ENCODE results near the gene MED9.

Gene MED9

GRCh38 chr17:17498606-17499301, 22.0 kb downstream of the MED9 start:
- H2AFZ ChIP-seq (ENCODE audit: low read length) = no peak overlapping the region
- H3K79me2 ChIP-seq (ENCODE audit: insufficient read depth, low read length) = no peaks in the 10 kb centered on the region
- no peak overlapping the region for H3K27ac ChIP-seq (ENCODE audit: low read depth, low read length, poor library complexity, severe bottlenecking)
- H3K4me3 ChIP-seq (ENCODE audit: low read depth, low read length, poor library complexity, severe bottlenecking) = no peak overlapping the region
- no peaks in the 10 kb centered on the region; the same call in 1 of the 2 replicates for H3K36me3 ChIP-seq (ENCODE audit: insufficient read depth, low read length)
- H3K9ac ChIP-seq (ENCODE audit: low read length) = no peak overlapping the region
- no peaks in the 10 kb centered on the region for H3K27me3 ChIP-seq (ENCODE audit: insufficient read depth, low read length)
- no peak for TF ChIP-seq EZH2 (IDR thresholded peaks at IDR 0.05; ENCODE audit: borderline replicate concordance, low read length)
- no peak for TF ChIP-seq CTCF (IDR thresholded peaks at IDR 0.05; ENCODE audit: low read length)
- peaks cover 3% of the 10 kb centered on the region for H3K4me1 ChIP-seq (ENCODE audit: insufficient read depth, low read length, severe bottlenecking)
- no peaks in the 10 kb centered on the region for H3F3A ChIP-seq (ENCODE audit: insufficient read depth, low read length)
- no peaks in the 10 kb centered on the region for H3K9me2 ChIP-seq (ENCODE audit: low read depth, low read length)
- H3K4me2 ChIP-seq (ENCODE audit: low read length) = no peak overlapping the region
- no peaks in the 10 kb centered on the region for H3K9me3 ChIP-seq (ENCODE audit: low read length)
- H4K20me1 ChIP-seq (ENCODE audit: insufficient read depth, low read length) = no peaks in the 10 kb centered on the region

- no peaks in the 10 kb centered on the region for H4K20me1 ChIP-seq (ENCODE audit: insufficient read depth, low read length)
- H2AFZ ChIP-seq (ENCODE audit: low read length) = no peak overlapping the region
- no peak overlapping the region for H3K27ac ChIP-seq (ENCODE audit: low read depth, low read length, poor library complexity, severe bottlenecking)
- H3K9me3 ChIP-seq (ENCODE audit: low read length) = no peaks in the 10 kb centered on the region
- H3K36me3 ChIP-seq (ENCODE audit: insufficient read depth, low read length) = no peaks in the 10 kb centered on the region; the same call in 1 of the 2 replicates
- no peaks in the 10 kb centered on the region for H3K79me2 ChIP-seq (ENCODE audit: insufficient read depth, low read length)
- H3K4me2 ChIP-seq (ENCODE audit: low read length) = no peak overlapping the region
- TF ChIP-seq CTCF (IDR thresholded peaks at IDR 0.05; ENCODE audit: low read length) (no peak), EZH2 (IDR thresholded peaks at IDR 0.05; ENCODE audit: borderline replicate concordance, low read length) (no peak)
- no peaks in the 10 kb centered on the region for H3F3A ChIP-seq (ENCODE audit: insufficient read depth, low read length)
- H3K9me2 ChIP-seq (ENCODE audit: low read depth, low read length) = no peaks in the 10 kb centered on the region
- no peak overlapping the region for H3K4me3 ChIP-seq (ENCODE audit: low read depth, low read length, poor library complexity, severe bottlenecking)
- no peak overlapping the region for H3K9ac ChIP-seq (ENCODE audit: low read length)
- H3K27me3 ChIP-seq (ENCODE audit: insufficient read depth, low read length) = no peaks in the 10 kb centered on the region
- H3K4me1 ChIP-seq (ENCODE audit: insufficient read depth, low read length, severe bottlenecking) = peaks cover 3% of the 10 kb centered on the region
Measured at GRCh38 chr17:17499402-17500145, 22.8 kb downstream of the MED9 start.

- no peaks in the 10 kb centered on the region for H3K79me2 ChIP-seq (ENCODE audit: insufficient read depth, low read length)
- H2AFZ ChIP-seq (ENCODE audit: low read length) = no peak overlapping the region
- no peak overlapping the region for H3K9ac ChIP-seq (ENCODE audit: low read length)
- H3K9me2 ChIP-seq (ENCODE audit: low read depth, low read length) = no peaks in the 10 kb centered on the region
- no peaks in the 10 kb centered on the region for H3K9me3 ChIP-seq (ENCODE audit: low read length)
- H3K27me3 ChIP-seq (ENCODE audit: insufficient read depth, low read length) = no peaks in the 10 kb centered on the region
- peaks cover 3% of the 10 kb centered on the region for H3K4me1 ChIP-seq (ENCODE audit: insufficient read depth, low read length, severe bottlenecking)
- no peaks in the 10 kb centered on the region for H3K36me3 ChIP-seq (ENCODE audit: insufficient read depth, low read length)
- H3K4me2 ChIP-seq (ENCODE audit: low read length) = no peak overlapping the region
- no peaks in the 10 kb centered on the region for H4K20me1 ChIP-seq (ENCODE audit: insufficient read depth, low read length)
- no peak overlapping the region for H3K27ac ChIP-seq (ENCODE audit: low read depth, low read length, poor library complexity, severe bottlenecking)
- no peak for TF ChIP-seq EZH2 (IDR thresholded peaks at IDR 0.05; ENCODE audit: borderline replicate concordance, low read length)
- peak; percentile 54; the same call in 1 of the 2 replicates for TF ChIP-seq CTCF (IDR thresholded peaks at IDR 0.05; ENCODE audit: low read length)
- no peak overlapping the region for H3K4me3 ChIP-seq (ENCODE audit: low read depth, low read length, poor library complexity, severe bottlenecking)
- H3F3A ChIP-seq (ENCODE audit: insufficient read depth, low read length) = no peaks in the 10 kb centered on the region
Measured at GRCh38 chr17:17500999-17501605, 24.3 kb downstream of the MED9 start.
